Liver (tissue), 9 donors: ENCODE data around the gene GDF11. TPM values are rescaled to one million over a fixed set of nuclear protein-coding genes. Genes with fewer than 3 reads are reported as not detected.

Source experiments
- DNase-seq: peaks from one replicate; pipeline ENCODE4 v3.0.0-alpha.2; 2017; ENCODE audit warnings: low spot score
- H3K27ac ChIP-seq, 2 donors: one replicate each; pipeline ENCODE4 v1.7.0; 2013; ENCODE audit warnings: inconsistent platforms in 2 of 2, low read length in 2 of 2, control low read depth in 1 of 2, low read depth in 1 of 2, mild to moderate bottlenecking in 1 of 2
- H3K27me3 ChIP-seq, 4 donors: one replicate each; pipeline versions ENCODE4 v1.6.1 to v1.7.0; 2013; ENCODE audit warnings: low read length in 3 of 4, inconsistent platforms in 1 of 4, mild to moderate bottlenecking in 1 of 4, moderate library complexity in 1 of 4; ENCODE audit not compliant: control insufficient read depth in 4 of 4, insufficient read depth in 4 of 4
- H3K36me3 ChIP-seq, 4 donors: one replicate each; pipeline versions ENCODE4 v1.6.1 to v1.7.0; 2013; ENCODE audit warnings: low read length in 3 of 4, mild to moderate bottlenecking in 3 of 4, low read depth in 1 of 4, moderate library complexity in 1 of 4; ENCODE audit not compliant: control insufficient read depth in 4 of 4, insufficient read depth in 3 of 4
- H3K4me1 ChIP-seq, 4 donors: one replicate each; pipeline versions ENCODE4 v1.6.1 to v1.7.0; 2013; ENCODE audit warnings: low read length in 3 of 4, mild to moderate bottlenecking in 3 of 4, moderate library complexity in 1 of 4; ENCODE audit not compliant: control insufficient read depth in 4 of 4, insufficient read depth in 4 of 4
- H3K4me3 ChIP-seq, 3 donors: one replicate each; pipeline versions ENCODE4 v1.6.1 to v1.7.0; 2013; ENCODE audit warnings: low read length in 3 of 3, control low read depth in 1 of 3, low read depth in 1 of 3, mild to moderate bottlenecking in 1 of 3
- H3K9ac ChIP-seq, 2 donors: one replicate each; pipeline ENCODE4 v1.7.0; 2013; ENCODE audit warnings: low read length in 2 of 2, mild to moderate bottlenecking in 2 of 2, moderate library complexity in 2 of 2, control low read depth in 1 of 2, low read depth in 1 of 2
- H3K9me3 ChIP-seq, 4 donors: one replicate each; pipeline versions ENCODE4 v1.6.1 to v1.7.0; 2013; ENCODE audit warnings: low read length in 3 of 4; ENCODE audit not compliant: control insufficient read depth in 4 of 4
- ATF3 ChIP-seq: IDR thresholded peaks from 2 replicates; pipeline ENCODE4 v1.6.1; 2016; ENCODE audit warnings: antibody characterized with exemption
- FOXA1 ChIP-seq: IDR thresholded peaks from 2 replicates; pipeline ENCODE4 v1.6.1; 2016; ENCODE audit warnings: antibody characterized with exemption
- FOXA2 ChIP-seq: IDR thresholded peaks from 2 replicates; pipeline ENCODE4 v1.6.1; 2016; ENCODE audit warnings: antibody characterized with exemption
- HNF4A ChIP-seq, 2 donors: conservative IDR thresholded peaks; 2 replicates each; pipeline ENCODE4 v1.6.1; 2016; ENCODE audit warnings: antibody characterized with exemption in 2 of 2, mild to moderate bottlenecking in 2 of 2
- JUND ChIP-seq, 2 donors: IDR thresholded peaks; 2 replicates each; pipeline ENCODE4 v1.6.1; 2016; ENCODE audit warnings: antibody characterized with exemption in 2 of 2
- NR2F2 ChIP-seq: IDR thresholded peaks from 2 replicates; pipeline ENCODE4 v1.6.1; 2016; ENCODE audit warnings: antibody characterized with exemption
- RAD21 ChIP-seq, 2 donors: IDR thresholded peaks; 2 replicates each; pipeline ENCODE4 v1.6.1; 2016; ENCODE audit warnings: antibody characterized with exemption in 2 of 2, mild to moderate bottlenecking in 2 of 2
- REST ChIP-seq: IDR thresholded peaks from 2 replicates; pipeline ENCODE4 v1.6.1; 2016; ENCODE audit warnings: antibody characterized with exemption, mild to moderate bottlenecking
- RXRA ChIP-seq, 2 donors: IDR thresholded peaks; 2 replicates each; pipeline ENCODE4 v1.6.1; 2017 to 2018; ENCODE audit warnings: antibody characterized with exemption in 2 of 2, mild to moderate bottlenecking in 1 of 2
- TAF1 ChIP-seq: conservative IDR thresholded peaks from 2 replicates; pipeline ENCODE4 v1.6.1; 2016; ENCODE audit warnings: antibody characterized with exemption, mild to moderate bottlenecking
- WGBS: extraction: QIAGEN DNeasy Blood & Tissue Kit; methylation state at CpG from one replicate; pipeline ENCODE4 v1.1.7; 2013; 5-methylcytosine and 5-hydroxymethylcytosine counted together
- polyA plus RNA-seq, 2 donors: library from polyadenylated mRNA; stranded (reverse) in 1 of 2; unstranded in 1 of 2; fragments of 200-250 nt in 1 of 2; fragments of >200 nt in 1 of 2; fragmentation: Nextera tagmentation in 1 of 2; extraction: Ambion mirVana in 1 of 2; gene quantifications; one replicate each; pipeline versions ENCODE4 v1.2.1 to v1.2.3, GENCODE V29; 2013 to 2015
- total RNA-seq, 2 donors: library from RNA; depleted of rRNA; stranded (reverse); fragments of >200 nt; gene quantifications; one replicate each; pipeline ENCODE4 v1.2.3, GENCODE V29; 2014
- donor health status: healthy.
- donor health status: healthy.
- donor health status: healthy.
- donor health status: healthy.
- donor health status: healthy.

The GDF11 gene
- total and polyA plus RNA-seq, 4 donors = 0.40 to 5.0 (median 0.70) TPM

- Histone ChIP-seq H3K4me3 (peak overlapping the region; percentile 7 to 63 (median 35)), H3K9me3 (no peaks in the 10 kb centered on the region), H3K36me3 (no peaks in the 10 kb centered on the region), H3K4me1 (peaks cover 0 to 9% (median 5%) of the 10 kb centered on the region in 4 donors), H3K27me3 (peaks cover 0 to 5% (median 0%) of the 10 kb centered on the region in 4 donors), H3K9ac (no peak overlapping the region), H3K27ac (peak overlapping the region in 1 of 2 donors; percentile 13)
- WGBS = 5% methylated on average over 73 of the region's 73 CpGs
- DNase-seq = no peak
- no peak for TF ChIP-seq ATF3
- TF ChIP-seq JUND (IDR thresholded peaks at IDR 0.05) = no peak
- no peak for TF ChIP-seq RXRA (IDR thresholded peaks at IDR 0.05)
- TF ChIP-seq NR2F2 = no peak
- no peak for TF ChIP-seq HNF4A (conservative IDR thresholded peaks at IDR 0.05)
Observed at GRCh38 chr12:55743406-55744339, 751 bp downstream of the GDF11 start.

- no peak for DNase-seq
- Histone ChIP-seq H3K4me3 (peak overlapping the region in 2 of 3 donors; percentile 35 to 63), H3K9me3 (no peaks in the 10 kb centered on the region), H3K36me3 (no peaks in the 10 kb centered on the region), H3K9ac (no peak overlapping the region), H3K27ac (no peak overlapping the region), H3K27me3 (peaks cover 0 to 5% (median 0%) of the 10 kb centered on the region in 4 donors), H3K4me1 (peaks cover 0 to 9% (median 5%) of the 10 kb centered on the region in 4 donors)
- 60% methylated on average over 11 of the region's 11 CpGs for WGBS
- TF ChIP-seq RAD21 (IDR thresholded peaks at IDR 0.05) (no peak), REST (no peak), FOXA1 (no peak), ATF3 (no peak), FOXA2 (no peak), TAF1 (no peak)
Observed at GRCh38 chr12:55744340-55745030, 1.6 kb downstream of the GDF11 start.
